Esophagus muscularis mucosa (tissue), 4 donors: Measurements from ENCODE around the gene CAPZA1.

ENCODE experiments used
- CTCF ChIP-seq, 3 experiments: fragments of 200-600 bp in 2 of 3; fragments of 450-650 bp in 1 of 3; sonication (generic) in 2 of 3; IDR thresholded peaks; one replicate each; pipeline ENCODE4 v1.5.1; 2017 to 2019; ENCODE audit warnings: antibody characterized with exemption in 3 of 3, mild to moderate bottlenecking in 2 of 3, moderate library complexity in 1 of 3
- EP300 ChIP-seq: sonication (generic); formaldehyde crosslinking; IDR thresholded peaks from one replicate; pipeline ENCODE4 v1.6.1; 2017; ENCODE audit warnings: antibody characterized with exemption
- POLR2A ChIP-seq: fragments of 450-650 bp; IDR thresholded peaks from one replicate; pipeline ENCODE4 v1.6.1; 2017; ENCODE audit warnings: antibody characterized with exemption, moderate library complexity, mild to moderate bottlenecking, low read depth
- POLR2AphosphoS5 ChIP-seq, 2 donors: sonication (generic); formaldehyde crosslinking; IDR thresholded peaks; one replicate each; pipeline ENCODE4 v1.6.1; 2017; ENCODE audit warnings: antibody characterized with exemption in 2 of 2

DNA sequence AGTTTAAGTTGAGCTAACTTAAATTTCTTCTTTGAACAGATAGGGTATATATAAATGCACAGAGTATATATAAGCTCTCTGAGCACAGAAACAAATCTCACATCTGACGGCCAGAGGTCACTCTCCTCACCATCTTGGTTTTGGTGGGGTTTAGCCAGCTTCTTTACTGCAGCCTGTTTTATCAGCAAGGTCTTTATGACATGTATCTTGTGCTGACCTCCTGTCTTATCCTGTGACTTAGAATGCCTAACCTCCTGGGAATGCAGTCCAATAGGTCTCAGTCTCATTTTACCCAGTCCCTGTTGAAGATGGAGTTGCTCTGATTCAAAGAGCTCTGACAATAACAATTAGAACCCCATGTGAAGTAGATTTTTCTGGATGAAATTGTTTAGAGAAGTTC is 53.2 kb downstream of the CAPZA1 start:
- no peak for TF ChIP-seq CTCF (IDR thresholded peaks at IDR 0.05)
- no peak for TF ChIP-seq POLR2A
- TF ChIP-seq EP300: no peak
- TF ChIP-seq POLR2AphosphoS5 (IDR thresholded peaks at IDR 0.05): no peak
